ENCODE results near the gene TOR2A.
A peak's percentile ranks its signal among the peaks of the same experiment; 100 is the strongest.
"Not testable (repeated sequence)": the region's sequence is repeated elsewhere in the genome, so short reads cannot be mapped to it uniquely, and the experiment has no call there.

TOR2A gene

DNA sequence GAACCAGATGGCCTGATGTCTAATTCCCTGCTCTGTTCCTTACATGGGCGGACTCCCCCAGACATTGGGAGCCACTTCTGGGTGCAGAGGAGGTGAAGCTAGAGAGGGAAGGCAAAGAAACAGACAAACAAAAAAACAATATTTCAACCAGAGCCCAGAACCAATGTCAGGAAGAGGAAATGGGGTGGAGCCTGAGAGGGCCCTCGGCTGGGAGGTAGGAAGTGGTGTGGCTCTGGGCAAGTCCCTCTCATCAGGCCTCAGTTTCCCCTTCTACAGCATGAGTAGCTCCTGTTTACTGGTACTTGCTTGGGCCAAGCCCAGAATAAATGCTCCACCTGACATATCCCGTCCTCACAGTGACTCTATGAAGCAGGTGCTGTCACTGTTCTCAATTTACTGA is 32.3 kb upstream of the TOR2A start:
- no peak overlapping the region for H3K9ac ChIP-seq (ENCODE audit: low read length)
- H3K9me3 ChIP-seq (ENCODE audit: control insufficient read depth, insufficient read depth, low read depth, low read length) = no peaks in the 10 kb centered on the region
- no peak overlapping the region; the same call in 1 of the 2 replicates for H3K27ac ChIP-seq (ENCODE audit: low read depth, low read length)
- H3K36me3 ChIP-seq (ENCODE audit: control insufficient read depth, insufficient read depth, low read length) = no peaks in the 10 kb centered on the region
- no peak overlapping the region for H3K4me3 ChIP-seq (ENCODE audit: low read depth, low read length)
- peaks cover 41% of the 10 kb centered on the region for H3K4me1 ChIP-seq (ENCODE audit: control insufficient read depth, insufficient read depth, low read length)
- no peaks in the 10 kb centered on the region for H3K27me3 ChIP-seq (ENCODE audit: control insufficient read depth, insufficient read depth, low read length)

DNA sequence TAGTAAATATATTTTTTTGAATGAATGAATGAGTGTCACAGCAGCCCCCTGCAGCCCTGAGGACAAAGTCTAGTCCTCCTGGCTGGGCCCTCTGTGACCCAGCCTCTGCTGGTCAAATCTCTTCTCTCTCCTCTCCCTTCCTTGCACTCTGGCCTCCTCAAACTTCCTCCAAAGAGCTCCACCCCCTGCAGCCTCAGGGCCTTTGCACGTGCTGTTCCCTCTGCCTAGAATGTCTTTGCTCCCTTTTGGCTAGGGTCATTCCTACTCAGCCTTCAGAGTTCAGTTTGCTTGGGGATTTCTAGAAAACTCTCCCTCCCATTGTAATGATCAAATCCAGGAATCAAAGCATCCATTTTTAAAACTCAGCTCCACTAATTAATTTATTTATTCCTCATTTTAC is 30.3 kb upstream of the TOR2A start:
- H3K9me3 ChIP-seq (ENCODE audit: control insufficient read depth, insufficient read depth, low read depth, low read length) = no peaks in the 10 kb centered on the region
- no peak overlapping the region for H3K4me3 ChIP-seq (ENCODE audit: low read depth, low read length)
- no peaks in the 10 kb centered on the region for H3K27me3 ChIP-seq (ENCODE audit: control insufficient read depth, insufficient read depth, low read length)
- H3K9ac ChIP-seq (ENCODE audit: low read length) = no peak overlapping the region
- peaks cover 46% of the 10 kb centered on the region for H3K4me1 ChIP-seq (ENCODE audit: control insufficient read depth, insufficient read depth, low read length)
- no peak overlapping the region for H3K27ac ChIP-seq (ENCODE audit: low read depth, low read length)
- no peaks in the 10 kb centered on the region for H3K36me3 ChIP-seq (ENCODE audit: control insufficient read depth, insufficient read depth, low read length)

DNA sequence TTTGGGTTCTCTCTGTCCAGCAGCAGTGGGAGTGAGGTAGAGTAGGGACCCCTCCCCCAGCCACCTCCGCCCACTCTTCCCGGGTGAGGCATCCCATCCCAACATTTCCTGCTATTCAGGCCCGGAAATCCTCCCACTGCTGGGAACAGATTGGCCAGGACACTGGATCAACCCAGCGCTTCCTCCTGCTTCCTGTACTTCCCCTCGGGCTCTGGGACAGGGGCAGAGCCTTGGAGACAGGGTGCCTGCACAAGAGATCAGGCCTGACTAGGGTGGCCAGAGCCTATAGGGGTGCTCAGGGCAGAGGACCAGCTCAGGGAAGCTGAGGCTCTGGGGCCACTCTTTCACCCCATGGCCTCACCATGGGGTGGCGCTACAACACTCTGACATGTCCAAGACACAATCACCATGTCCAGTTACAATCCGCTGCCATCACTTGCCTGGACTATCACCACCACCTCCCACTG is 28.9 kb upstream of the TOR2A start:
- H3K27me3 ChIP-seq (ENCODE audit: control insufficient read depth, insufficient read depth, low read length) = no peaks in the 10 kb centered on the region

DNA sequence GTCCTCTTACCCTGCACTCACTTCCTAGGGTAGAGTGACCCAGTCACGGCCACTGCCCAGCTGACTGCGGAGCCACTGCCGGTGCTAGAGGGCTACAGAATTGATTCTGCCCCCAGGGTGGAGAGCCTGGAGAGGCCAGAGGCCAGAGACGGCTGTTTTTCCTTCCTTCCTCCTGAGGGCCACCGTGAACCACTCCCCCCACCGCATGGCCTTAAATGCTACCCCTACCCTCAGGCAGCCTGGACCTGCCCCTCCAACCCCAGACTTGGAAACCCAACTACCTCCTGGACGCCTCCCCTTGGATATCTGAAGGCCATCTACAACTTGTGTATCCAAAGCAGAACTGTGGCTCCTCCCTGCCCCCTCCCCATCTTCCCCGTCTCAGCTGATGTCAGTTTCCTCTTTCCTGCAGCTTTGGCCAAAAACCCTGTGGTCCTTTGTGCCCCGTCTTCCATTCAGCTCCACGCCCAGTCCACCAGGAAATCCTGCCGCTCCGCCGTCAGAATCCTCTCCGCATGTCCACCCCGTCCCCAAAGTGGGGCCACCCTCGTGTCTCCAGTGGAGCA is 27.1 kb upstream of the TOR2A start:
- Histone ChIP-seq H3K4me1 (ENCODE audit: control insufficient read depth, insufficient read depth, low read length) (peaks cover 25% of the 10 kb centered on the region), H3K27me3 (ENCODE audit: control insufficient read depth, insufficient read depth, low read length) (no peaks in the 10 kb centered on the region), H3K9ac (ENCODE audit: low read length) (no peak overlapping the region), H3K4me3 (ENCODE audit: low read depth, low read length) (no peak overlapping the region), H3K27ac (ENCODE audit: low read depth, low read length) (no peak overlapping the region), H3K9me3 (ENCODE audit: control insufficient read depth, insufficient read depth, low read depth, low read length) (no peaks in the 10 kb centered on the region), H3K36me3 (ENCODE audit: control insufficient read depth, insufficient read depth, low read length) (no peaks in the 10 kb centered on the region)

More for the DNA sequence above, 28.9 kb upstream of the TOR2A start:
- Histone ChIP-seq H3K9me3 (ENCODE audit: control insufficient read depth, insufficient read depth, low read depth, low read length) (no peaks in the 10 kb centered on the region), H3K27ac (ENCODE audit: low read depth, low read length) (no peak overlapping the region), H3K4me1 (ENCODE audit: control insufficient read depth, insufficient read depth, low read length) (peaks cover 38% of the 10 kb centered on the region), H3K36me3 (ENCODE audit: control insufficient read depth, insufficient read depth, low read length) (no peaks in the 10 kb centered on the region), H3K9ac (ENCODE audit: low read length) (no peak overlapping the region), H3K4me3 (ENCODE audit: low read depth, low read length) (no peak overlapping the region)

DNA sequence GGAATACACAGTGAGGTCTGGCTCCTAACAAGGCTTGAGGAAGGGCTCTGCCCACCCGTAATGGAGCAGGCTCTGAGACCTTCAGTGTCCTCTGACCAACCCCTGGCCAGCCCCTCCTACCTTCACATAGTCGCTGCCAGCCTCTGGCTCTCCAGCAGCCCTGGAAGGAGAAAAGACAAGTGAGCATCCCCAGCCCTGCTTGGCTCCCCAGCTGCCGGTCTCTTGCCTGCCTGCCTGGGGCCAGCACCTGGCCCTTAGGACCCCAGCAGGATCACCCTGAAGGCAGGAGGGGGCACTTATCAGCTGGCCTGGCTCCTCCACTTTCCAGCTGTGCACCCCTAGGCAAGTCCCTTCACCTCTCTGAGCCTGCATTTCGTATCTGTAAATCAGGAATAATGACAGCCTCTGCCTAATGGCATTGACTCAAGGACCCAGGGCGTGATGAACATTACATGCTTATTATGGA is 26.4 kb upstream of the TOR2A start:
- Histone ChIP-seq H3K4me1 (ENCODE audit: control insufficient read depth, insufficient read depth, low read length) (peaks cover 25% of the 10 kb centered on the region), H3K36me3 (ENCODE audit: control insufficient read depth, insufficient read depth, low read length) (no peaks in the 10 kb centered on the region), H3K9ac (ENCODE audit: low read length) (no peak overlapping the region), H3K27me3 (ENCODE audit: control insufficient read depth, insufficient read depth, low read length) (peaks cover 4% of the 10 kb centered on the region), H3K4me3 (ENCODE audit: low read depth, low read length) (no peak overlapping the region), H3K9me3 (ENCODE audit: control insufficient read depth, insufficient read depth, low read depth, low read length) (no peaks in the 10 kb centered on the region), H3K27ac (ENCODE audit: low read depth, low read length) (no peak overlapping the region)

DNA sequence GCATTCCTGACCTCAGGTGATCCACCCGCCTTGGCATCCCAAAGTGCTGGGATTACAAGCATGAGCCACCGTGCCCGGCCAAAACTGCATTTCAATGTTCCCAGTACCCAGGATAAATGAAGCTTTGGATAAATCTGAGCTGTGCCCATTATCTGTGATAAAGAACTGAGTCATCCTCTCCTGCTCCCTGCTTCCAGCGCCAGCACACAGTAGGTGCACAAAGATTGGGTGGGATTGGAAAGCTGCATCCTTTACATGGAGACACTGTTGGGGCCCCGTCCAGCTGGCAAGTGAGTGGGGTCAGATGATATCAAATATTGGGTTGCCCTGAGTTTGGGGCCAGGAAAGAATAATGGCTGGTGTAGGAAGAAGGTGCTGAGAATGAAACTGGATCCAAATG is 26.0 kb upstream of the TOR2A start:
- no peaks in the 10 kb centered on the region for H3K36me3 ChIP-seq (ENCODE audit: control insufficient read depth, insufficient read depth, low read length)
- H3K27ac ChIP-seq (ENCODE audit: low read depth, low read length) = no peak overlapping the region
- peaks cover 8% of the 10 kb centered on the region for H3K27me3 ChIP-seq (ENCODE audit: control insufficient read depth, insufficient read depth, low read length)
- H3K4me3 ChIP-seq (ENCODE audit: low read depth, low read length) = no peak overlapping the region
- H3K9me3 ChIP-seq (ENCODE audit: control insufficient read depth, insufficient read depth, low read depth, low read length) = no peaks in the 10 kb centered on the region
- no peak overlapping the region for H3K9ac ChIP-seq (ENCODE audit: low read length)
- H3K4me1 ChIP-seq (ENCODE audit: control insufficient read depth, insufficient read depth, low read length) = peaks cover 25% of the 10 kb centered on the region

DNA sequence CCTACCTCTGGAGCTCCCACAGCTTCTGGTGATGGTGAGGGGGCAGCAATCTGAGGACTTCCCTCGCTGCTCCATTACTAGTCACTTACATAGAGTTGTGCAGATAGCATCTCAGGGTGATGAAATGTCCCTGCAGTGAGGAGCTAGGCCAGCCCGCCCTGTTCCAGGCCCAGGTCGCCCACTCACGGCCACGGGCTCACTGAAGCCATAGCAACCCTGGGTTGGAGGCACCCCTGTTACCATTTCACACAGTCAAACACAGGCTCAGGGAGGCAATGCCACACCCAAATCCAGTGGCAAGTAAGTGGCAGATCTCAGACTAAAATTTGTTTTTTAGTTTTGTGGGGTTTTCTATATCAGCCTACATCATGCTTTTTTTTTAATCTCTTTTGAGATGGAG is 23.7 kb upstream of the TOR2A start:
- Histone ChIP-seq H3K9ac (ENCODE audit: low read length) (no peak overlapping the region), H3K27me3 (ENCODE audit: control insufficient read depth, insufficient read depth, low read length) (peaks cover 28% of the 10 kb centered on the region)

DNA sequence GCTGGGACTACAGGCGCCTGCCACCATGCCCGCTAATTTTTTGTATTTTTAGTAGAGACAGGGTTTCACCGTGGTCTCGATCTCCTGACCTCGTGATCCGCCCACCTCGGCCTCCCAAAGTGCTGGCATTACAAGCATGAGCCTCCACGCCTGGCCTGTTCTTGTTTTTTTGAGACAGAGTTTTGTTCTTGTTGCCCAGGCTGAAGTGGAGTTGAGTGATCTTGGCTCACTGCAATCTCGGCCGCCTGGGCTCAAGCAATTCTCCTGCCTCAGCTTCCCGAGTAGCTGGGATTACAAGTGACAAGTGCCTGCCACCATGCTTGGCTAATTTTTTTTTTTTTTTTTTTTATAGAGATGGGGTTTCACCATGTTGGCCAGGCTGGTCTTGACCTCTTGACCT is 21.7 kb upstream of the TOR2A start:
- not testable (repeated sequence) for H3K9ac ChIP-seq (ENCODE audit: low read length); H3K9me3 ChIP-seq (ENCODE audit: control insufficient read depth, insufficient read depth, low read depth, low read length); H3K4me3 ChIP-seq (ENCODE audit: low read depth, low read length); H3K36me3 ChIP-seq (ENCODE audit: control insufficient read depth, insufficient read depth, low read length); H3K27ac ChIP-seq (ENCODE audit: low read depth, low read length)
- Histone ChIP-seq H3K27me3 (ENCODE audit: control insufficient read depth, insufficient read depth, low read length) (peaks cover 49% of the 10 kb centered on the region), H3K4me1 (ENCODE audit: control insufficient read depth, insufficient read depth, low read length) (peaks cover 12% of the 10 kb centered on the region)

More for the DNA sequence above, 23.7 kb upstream of the TOR2A start:
- Histone ChIP-seq H3K36me3 (ENCODE audit: control insufficient read depth, insufficient read depth, low read length) (no peaks in the 10 kb centered on the region), H3K4me1 (ENCODE audit: control insufficient read depth, insufficient read depth, low read length) (peaks cover 25% of the 10 kb centered on the region), H3K27ac (ENCODE audit: low read depth, low read length) (no peak overlapping the region), H3K4me3 (ENCODE audit: low read depth, low read length) (no peak overlapping the region), H3K9me3 (ENCODE audit: control insufficient read depth, insufficient read depth, low read depth, low read length) (no peaks in the 10 kb centered on the region)

DNA sequence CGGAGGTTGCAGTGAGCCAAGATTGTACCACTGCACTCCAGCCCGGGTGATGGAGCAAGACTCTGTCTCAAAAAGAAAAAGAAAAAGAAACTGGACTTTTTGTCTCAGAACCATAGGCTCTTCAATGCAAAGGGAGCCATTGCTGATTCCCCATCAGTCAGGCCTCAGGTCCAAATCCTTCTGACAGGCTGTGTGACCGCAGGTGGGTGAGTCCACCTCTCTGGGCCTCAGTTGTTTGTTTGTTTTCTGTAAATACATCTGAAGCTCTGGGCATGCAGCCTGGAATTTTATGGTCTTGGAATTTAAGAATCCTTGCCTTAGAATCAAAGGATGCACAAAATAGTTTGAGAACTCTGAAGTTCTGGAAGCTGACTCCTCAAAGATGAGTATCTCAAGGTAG is 21.1 kb upstream of the TOR2A start:
- Histone ChIP-seq H3K9me3 (ENCODE audit: control insufficient read depth, insufficient read depth, low read depth, low read length) (no peaks in the 10 kb centered on the region), H3K9ac (ENCODE audit: low read length) (no peak overlapping the region), H3K4me1 (ENCODE audit: control insufficient read depth, insufficient read depth, low read length) (peaks cover 8% of the 10 kb centered on the region; the same call in 1 of the 2 replicates), H3K27ac (ENCODE audit: low read depth, low read length) (no peak overlapping the region), H3K4me3 (ENCODE audit: low read depth, low read length) (no peak overlapping the region), H3K36me3 (ENCODE audit: control insufficient read depth, insufficient read depth, low read length) (no peaks in the 10 kb centered on the region), H3K27me3 (ENCODE audit: control insufficient read depth, insufficient read depth, low read length) (peaks cover 52% of the 10 kb centered on the region)

DNA sequence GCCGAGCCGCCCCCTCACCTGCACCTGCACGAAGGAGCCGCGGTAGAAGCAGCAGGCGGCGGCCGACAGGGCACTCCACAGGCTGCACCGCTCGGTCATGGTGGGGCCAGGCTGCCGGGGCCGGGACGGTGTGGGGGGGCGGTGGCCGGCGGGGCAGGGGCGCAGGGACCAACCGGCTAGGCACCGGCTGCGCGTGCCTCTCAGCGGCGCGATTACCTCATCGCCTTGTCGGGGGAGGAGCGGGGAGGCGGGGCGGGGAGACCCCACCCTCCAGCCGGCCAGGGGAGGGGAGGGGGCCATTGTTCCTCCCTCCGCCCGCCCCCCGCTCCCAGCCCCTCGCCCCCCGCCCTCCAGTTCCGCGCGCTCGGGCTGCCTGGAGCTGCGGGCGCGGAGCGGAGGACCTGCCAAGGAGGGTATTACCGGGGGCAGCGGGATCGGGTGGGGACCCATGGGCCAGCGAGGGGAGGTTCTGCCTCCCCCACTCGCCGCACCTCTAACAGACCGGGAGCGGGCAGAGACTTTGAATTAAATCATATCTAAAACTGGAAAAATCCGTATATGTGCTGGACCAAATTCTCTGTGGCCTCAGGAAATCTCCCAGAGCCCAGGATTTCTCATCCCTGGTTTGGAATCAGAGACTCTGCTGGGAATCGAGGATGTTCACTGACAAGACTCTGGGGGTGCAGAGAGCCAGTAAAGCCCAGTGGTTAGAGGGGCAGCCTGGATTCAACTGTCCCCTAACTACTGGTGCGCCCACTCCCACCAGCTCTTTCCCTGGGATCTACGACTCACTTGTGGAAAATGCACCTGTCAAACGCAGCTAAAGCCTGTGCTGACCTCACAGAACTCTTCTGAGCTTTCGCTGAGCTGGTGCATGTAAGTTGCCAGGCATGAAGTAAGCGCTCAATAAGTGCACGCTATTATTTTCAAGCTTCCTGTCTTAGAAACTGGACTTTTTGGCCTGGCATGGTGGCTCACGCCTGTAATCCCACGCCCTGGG is 20.3 kb upstream of the TOR2A start:
- H3K4me3 ChIP-seq (ENCODE audit: low read depth, low read length) = peak overlapping the region; percentile 81
- H3K27me3 ChIP-seq (ENCODE audit: control insufficient read depth, insufficient read depth, low read length) = peaks cover 52% of the 10 kb centered on the region
- no peaks in the 10 kb centered on the region for H3K36me3 ChIP-seq (ENCODE audit: control insufficient read depth, insufficient read depth, low read length)
- H3K9ac ChIP-seq (ENCODE audit: low read length) = no peak overlapping the region
- H3K27ac ChIP-seq (ENCODE audit: low read depth, low read length) = no peak overlapping the region
- H3K9me3 ChIP-seq (ENCODE audit: control insufficient read depth, insufficient read depth, low read depth, low read length) = no peaks in the 10 kb centered on the region
- H3K4me1 ChIP-seq (ENCODE audit: control insufficient read depth, insufficient read depth, low read length) = peaks cover 5% of the 10 kb centered on the region; the same call in 1 of the 2 replicates
